Measurements from ENCODE around the gene CUEDC2. TPM values are rescaled to one million over a fixed set of nuclear protein-coding genes. Genes with fewer than 3 reads are reported as not detected.
A peak's percentile ranks its signal among the peaks of the same experiment; 100 is the strongest.

Gene CUEDC2
- total and polyA plus RNA-seq, 10 of the 15 experiments (the other 5 are each of a cell fraction or from before 2014, with no cell fraction given), result 20.4 to 121 (median 75.0) TPM

GRCh38 chr10:102401342-102401654 lies 31.1 kb downstream of the CUEDC2 start:
- BruUV-seq (replicated peaks), result no TSS peak

More at GRCh38 chr10:102401342-102401654, 31.1 kb downstream of the CUEDC2 start:
- peaks cover 38% of the 10 kb centered on the region for H3K79me2 ChIP-seq (ENCODE audit: control insufficient read depth, insufficient read depth, low read length)
- CTCF ChIA-PET, result interaction anchor here (12.1 kb wide), 1 partner anchor 170 kb away, joined by 69 read pairs; no protein-coding TSS in a partner anchor
- no peak for TF ChIP-seq EZH2 (IDR thresholded peaks at IDR 0.05; ENCODE audit: borderline replicate concordance, control insufficient read depth, low read depth, low read length)
- TF ChIP-seq, protein P1, sequence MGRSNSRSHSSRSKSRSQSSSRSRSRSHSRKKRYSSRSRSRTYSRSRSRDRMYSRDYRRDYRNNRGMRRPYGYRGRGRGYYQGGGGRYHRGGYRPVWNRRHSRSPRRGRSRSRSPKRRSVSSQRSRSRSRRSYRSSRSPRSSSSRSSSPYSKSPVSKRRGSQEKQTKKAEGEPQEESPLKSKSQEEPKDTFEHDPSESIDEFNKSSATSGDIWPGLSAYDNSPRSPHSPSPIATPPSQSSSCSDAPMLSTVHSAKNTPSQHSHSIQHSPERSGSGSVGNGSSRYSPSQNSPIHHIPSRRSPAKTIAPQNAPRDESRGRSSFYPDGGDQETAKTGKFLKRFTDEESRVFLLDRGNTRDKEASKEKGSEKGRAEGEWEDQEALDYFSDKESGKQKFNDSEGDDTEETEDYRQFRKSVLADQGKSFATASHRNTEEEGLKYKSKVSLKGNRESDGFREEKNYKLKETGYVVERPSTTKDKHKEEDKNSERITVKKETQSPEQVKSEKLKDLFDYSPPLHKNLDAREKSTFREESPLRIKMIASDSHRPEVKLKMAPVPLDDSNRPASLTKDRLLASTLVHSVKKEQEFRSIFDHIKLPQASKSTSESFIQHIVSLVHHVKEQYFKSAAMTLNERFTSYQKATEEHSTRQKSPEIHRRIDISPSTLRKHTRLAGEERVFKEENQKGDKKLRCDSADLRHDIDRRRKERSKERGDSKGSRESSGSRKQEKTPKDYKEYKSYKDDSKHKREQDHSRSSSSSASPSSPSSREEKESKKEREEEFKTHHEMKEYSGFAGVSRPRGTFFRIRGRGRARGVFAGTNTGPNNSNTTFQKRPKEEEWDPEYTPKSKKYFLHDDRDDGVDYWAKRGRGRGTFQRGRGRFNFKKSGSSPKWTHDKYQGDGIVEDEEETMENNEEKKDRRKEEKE (IDR thresholded peaks at IDR 0.05), result no peak
- TF ChIP-seq POLR2AphosphoS5 (IDR thresholded peaks at IDR 0.05; ENCODE audit: low read length), result 0 out of 2 replicates have a peak, but pooled peaks have one; percentile 5
- peaks cover 19% of the 10 kb centered on the region for H3K4me1 ChIP-seq (ENCODE audit: control insufficient read depth, insufficient read depth, low read length)
- no peak overlapping the region for H3K4me3 ChIP-seq
- in situ Hi-C loops (cut with MboI), result no loop called here
- H4K20me1 ChIP-seq (ENCODE audit: control insufficient read depth, insufficient read depth), result peaks cover 4% of the 10 kb centered on the region; the same call in 1 of the 2 replicates
- no peak overlapping the region for H3K9ac ChIP-seq (ENCODE audit: control insufficient read depth, insufficient read depth, low read length)
- WGBS (ENCODE audit: insufficient coverage, insufficient replicate concordance, low lambda C conversion rate, missing lambda C conversion rate), result 85% methylated on average over 8 of the region's 8 CpGs
- H2AFZ ChIP-seq (ENCODE audit: control insufficient read depth, low read depth, low read length), result no peak overlapping the region
- no peaks in the 10 kb centered on the region; the same call in 2 of the 3 replicates for H3K9me3 ChIP-seq (replicated peaks; ENCODE audit: control insufficient read depth, insufficient read depth, low read length)
- no peaks in the 10 kb centered on the region for H3K27me3 ChIP-seq (replicated peaks in 1 of 2; ENCODE audit: control insufficient read depth in 2 of 2, insufficient read depth in 2 of 2, low read length in 1 of 2)
- intact Hi-C loops (cut with micrococcal nuclease; ENCODE audit: unreplicated experiment), result no loop called here
- no peak overlapping the region for H3K4me2 ChIP-seq (ENCODE audit: control insufficient read depth, insufficient read depth)
- DNase-seq (ENCODE audit: low read depth, low spot score) (no peak), ATAC-seq (no peak), FAIRE-seq (no peak)
- SMC1A ChIA-PET (ENCODE audit: uncharacterized antibody, unreplicated experiment), result interaction anchor here (1.3 kb wide), 1 partner anchor 171 kb away, joined by 3 read pairs; no protein-coding TSS in a partner anchor
- RAD21 ChIA-PET (ENCODE audit: unreplicated experiment), result no interaction called here
- peaks cover 20 to 41% of the 10 kb centered on the region in 2 experiments for H3K36me3 ChIP-seq (ENCODE audit: control insufficient read depth in 2 of 2, insufficient read depth in 2 of 2, low read length in 1 of 2)
- no peak overlapping the region for H3K27ac ChIP-seq (ENCODE audit: control insufficient read depth, insufficient read depth)
- POLR2A ChIA-PET, result no interaction called here
